NCI-H187 (cell line): ENCODE data around the gene KCNT1.

ENCODE experiments used
- DNase-seq, 2 experiments: peaks; one replicate each; lab custom pipeline; 2025; lab: John Stamatoyannopoulos, UW

Gene KCNT1

GRCh38 chr9:135768516-135769218 lies 66.7 kb downstream of the KCNT1 start:
- DNase-seq: no peak

DNA sequence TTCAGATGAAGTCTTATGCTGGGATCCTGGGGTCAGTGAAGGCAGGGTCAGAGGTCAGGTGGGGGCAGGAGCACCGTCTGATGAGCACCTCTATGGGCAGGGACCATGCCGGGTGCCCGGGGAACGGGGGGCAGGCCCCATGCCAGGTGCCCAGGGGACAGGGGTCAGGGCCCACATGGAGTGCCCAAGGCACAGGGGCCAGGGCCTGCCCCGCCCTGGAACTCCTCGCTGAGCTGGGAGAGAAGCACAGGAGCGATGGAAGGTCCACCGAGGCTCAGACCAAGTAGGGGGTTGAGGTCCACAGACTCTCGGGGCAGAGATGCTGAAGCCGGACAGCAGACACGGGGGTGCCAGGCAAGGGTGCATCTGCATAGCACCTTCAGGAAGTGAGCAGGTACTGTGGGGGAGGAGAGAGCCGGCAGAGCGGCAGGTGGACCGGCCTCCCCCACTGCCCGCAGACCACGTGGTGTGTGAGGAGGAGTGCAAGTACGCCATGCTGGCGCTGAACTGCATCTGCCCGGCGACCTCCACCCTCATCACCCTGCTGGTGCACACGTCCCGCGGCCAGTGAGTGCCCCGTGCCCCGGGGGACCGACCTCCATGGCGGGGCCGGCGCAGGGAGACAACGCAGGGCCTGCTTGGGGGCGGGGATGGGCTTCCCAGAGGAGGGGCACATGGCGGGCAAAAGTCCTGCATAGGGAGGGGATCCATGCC lies 67.7 kb downstream of the KCNT1 start:
- DNase-seq: no peak

- no peak for DNase-seq
Observed at GRCh38 chr9:135770203-135770535, 68.2 kb downstream of the KCNT1 start.

DNA sequence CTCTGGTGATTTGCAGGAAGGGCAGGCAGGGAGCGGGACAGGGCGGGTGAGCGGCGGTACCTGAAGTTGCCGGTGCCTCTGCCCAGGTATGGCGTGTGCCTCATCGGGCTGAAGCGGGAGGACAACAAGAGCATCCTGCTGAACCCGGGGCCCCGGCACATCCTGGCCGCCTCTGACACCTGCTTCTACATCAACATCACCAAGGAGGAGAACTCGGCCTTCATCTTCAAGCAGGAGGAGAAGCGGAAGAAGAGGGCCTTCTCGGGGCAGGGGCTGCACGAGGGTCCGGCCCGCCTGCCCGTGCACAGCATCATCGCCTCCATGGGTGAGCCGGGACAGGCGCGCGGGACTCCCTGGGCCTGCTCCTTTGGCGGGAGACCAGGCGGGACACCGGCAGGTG lies 68.8 kb downstream of the KCNT1 start:
- no peak for DNase-seq

GRCh38 chr9:135771401-135772051 lies 69.5 kb downstream of the KCNT1 start:
- no peak for DNase-seq

GRCh38 chr9:135772056-135772646 lies 70.2 kb downstream of the KCNT1 start:
- DNase-seq: no peak

DNA sequence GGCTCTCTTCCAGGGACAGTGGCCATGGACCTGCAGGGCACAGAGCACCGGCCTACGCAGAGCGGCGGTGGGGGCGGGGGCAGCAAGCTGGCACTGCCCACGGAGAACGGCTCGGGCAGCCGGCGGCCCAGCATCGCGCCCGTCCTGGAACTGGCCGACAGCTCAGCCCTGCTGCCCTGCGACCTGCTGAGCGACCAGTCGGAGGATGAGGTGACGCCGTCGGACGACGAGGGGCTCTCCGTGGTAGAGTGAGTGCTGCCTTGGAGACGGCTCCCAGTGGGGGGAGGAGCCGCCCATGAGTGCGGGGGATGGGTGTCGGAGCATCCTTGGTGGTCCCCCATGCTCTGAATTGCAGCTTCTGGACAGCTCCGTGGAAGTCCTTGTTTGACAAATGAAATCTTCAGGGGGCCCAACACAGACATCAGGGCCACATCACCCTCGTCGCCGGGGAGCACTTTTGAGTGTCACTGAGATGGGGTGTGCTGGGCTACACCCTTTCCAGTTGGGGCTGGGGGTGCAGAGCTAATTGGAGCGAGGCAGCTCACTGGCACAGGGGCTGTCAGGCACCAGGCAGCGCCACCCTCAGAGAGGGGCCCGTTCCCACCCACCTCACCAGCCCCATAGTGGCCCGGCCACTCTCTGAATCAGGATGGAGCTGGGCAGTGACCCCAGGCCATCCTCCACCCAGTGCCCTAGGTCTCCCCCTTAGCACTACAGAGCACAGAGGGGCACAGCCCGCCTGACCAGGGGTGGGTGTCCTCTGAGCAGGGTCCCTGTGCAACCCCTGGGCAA lies 70.9 kb downstream of the KCNT1 start:
- no peak for DNase-seq

DNA sequence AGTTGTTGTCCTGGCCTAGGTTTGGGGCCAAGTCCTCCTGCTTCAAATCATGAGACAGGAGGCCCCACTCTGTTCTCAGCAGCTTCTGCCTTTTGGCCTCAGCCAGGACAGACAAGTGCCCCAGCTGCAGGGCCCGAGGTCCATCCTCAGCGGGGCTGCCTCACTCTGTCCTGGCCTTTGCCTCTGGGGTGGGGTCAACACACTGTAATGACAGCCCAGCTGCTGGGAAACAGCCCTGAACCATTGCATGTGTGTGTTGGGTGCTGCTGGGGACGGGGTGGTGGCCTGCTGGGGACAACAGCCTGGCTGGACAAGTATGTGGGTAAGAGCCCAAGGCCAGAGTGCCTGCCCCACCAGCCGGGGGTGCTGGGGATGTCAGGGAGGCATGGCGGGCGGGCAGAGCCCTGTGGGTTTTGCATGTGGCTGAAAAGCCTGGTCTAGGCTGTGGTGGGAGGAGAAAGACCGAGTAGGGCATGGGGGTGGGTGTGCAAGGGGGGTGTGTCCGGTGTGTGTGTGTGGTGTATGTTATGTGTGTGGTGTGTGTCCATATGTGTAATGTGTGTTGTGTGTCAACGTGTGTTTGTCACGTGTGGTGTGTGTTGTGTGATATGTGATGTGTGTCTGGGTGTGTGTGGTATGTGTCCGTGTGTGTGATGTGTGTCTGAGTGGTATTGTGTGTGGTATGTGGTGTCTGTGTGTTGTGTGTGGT lies 71.7 kb downstream of the KCNT1 start:
- DNase-seq: no peak

- DNase-seq: no peak
Observed at GRCh38 chr9:135774239-135774747, 72.3 kb downstream of the KCNT1 start.

DNA sequence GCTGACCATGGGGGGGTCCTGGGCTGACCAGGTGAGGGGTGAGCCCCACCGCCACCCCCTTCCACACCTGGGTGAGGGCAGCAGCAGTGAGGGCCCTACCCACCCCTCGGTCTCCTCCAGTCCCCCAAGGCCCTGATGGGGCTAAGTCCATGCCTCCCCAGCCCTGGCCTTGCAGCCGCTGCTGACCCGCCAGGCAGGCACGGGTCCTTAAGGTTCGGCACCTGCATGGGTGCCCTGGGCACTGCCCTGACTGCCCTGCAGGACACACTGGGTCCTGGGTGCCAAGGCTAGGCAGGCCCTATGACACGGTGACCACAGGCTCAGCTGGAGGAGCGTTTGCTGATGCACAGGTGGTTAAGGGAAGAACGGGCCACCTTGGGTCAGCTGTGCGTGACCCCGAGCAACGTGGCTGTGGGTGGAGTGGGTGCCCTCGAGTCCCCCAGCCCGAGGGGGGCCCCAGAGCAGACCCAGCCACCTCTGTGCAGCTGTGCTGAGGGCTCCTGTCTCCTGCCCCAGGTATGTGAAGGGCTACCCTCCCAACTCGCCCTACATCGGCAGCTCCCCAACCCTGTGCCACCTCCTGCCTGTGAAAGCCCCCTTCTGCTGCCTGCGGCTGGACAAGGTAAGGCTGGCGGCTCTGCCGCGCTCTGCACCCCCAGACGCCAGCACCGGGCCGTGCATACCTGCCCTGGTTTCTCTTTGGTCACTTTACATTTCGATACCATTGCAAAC lies 73.0 kb downstream of the KCNT1 start:
- no peak for DNase-seq

GRCh38 chr9:135775911-135776310 lies 73.9 kb downstream of the KCNT1 start:
- DNase-seq: no peak

- DNase-seq: no peak
Observed at GRCh38 chr9:135776893-135777622, 75.1 kb downstream of the KCNT1 start.

DNA sequence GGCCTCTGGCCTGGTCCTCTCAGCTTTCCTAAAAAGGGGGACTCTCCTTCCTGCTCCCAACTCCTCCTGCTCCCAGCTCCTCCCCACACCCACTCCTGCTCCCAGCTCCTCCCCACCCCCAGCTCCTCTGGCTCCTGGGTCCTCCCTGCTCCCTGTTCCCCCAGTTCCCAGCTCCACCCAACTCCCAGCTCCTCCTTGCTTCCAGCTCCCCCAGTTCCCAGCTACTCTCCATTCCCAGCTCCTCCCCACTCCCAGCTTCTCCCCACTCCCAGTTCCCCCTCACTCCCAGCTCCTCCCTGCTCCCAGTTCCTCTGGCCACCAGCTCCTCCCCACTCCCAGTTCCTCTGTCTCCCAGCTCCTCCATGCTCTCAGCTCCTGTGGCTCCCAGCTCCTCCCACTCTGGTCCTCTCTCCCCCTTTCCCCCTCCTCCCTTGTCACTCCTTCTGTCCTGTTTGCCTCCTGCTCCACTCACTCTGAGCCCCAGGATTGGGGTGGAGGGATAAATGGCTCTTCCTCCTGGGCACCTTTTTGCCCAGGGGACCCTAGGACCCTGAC lies 75.7 kb downstream of the KCNT1 start:
- DNase-seq: no peak

DNA sequence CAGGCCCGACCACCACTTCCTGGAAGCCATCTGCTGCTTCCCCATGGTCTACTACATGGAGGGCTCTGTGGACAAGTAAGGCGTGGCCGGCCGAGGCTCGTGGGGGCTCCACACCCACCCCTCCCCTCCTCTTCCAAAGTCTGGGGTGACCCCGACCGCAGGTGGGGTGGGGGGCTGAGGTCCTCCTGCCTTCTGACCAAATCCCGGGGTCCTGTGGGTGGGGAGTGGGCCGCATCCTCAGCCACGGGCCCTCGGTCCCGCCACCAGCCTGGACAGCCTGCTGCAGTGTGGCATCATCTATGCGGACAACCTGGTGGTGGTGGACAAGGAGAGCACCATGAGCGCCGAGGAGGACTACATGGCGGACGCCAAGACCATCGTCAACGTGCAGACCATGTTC lies 76.4 kb downstream of the KCNT1 start:
- DNase-seq: no peak

DNA sequence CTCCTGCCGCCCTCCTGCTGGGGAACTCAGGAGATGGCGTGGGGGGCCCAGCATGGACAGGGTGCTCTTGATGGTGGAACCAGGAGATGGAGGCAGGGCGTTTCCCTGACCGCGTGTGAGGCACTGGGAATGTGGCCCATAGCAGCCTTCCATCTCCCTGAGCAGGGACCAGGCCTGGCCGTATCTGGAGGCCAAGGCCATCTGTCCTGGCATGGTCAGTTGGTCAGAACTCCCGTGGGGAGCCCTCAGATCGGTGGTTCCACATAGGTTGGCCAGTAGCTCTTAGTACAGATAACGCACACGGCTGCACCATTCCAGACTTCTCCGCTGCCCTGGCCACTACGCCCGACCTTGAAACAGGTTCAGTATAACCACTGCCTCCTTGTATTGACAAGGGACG lies 77.6 kb downstream of the KCNT1 start:
- no peak for DNase-seq

- no peak for DNase-seq
Observed at GRCh38 chr9:135780086-135780485, 78.1 kb downstream of the KCNT1 start.

DNA sequence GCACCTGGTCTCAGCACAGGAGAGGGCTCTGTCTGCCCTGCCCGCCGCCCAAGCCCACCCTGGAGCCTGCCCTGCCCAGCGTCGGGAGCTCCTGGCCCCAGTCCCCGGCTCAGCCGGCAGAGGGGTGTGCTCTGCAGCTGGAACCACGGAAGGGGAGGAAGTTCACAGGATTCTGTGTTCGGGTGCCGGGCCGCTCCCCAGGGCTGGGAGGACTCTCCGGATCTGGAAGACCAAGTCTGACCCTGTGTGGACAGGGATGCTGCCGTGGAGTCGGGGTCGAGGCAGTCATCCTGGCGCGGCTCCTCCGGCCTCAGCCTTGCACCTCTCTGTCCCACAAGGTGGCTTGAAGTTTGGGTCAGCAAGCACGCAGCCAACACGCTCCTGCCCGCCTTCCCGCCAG lies 78.6 kb downstream of the KCNT1 start:
- DNase-seq: no peak

GRCh38 chr9:135782946-135783345 lies 81.0 kb downstream of the KCNT1 start:
- DNase-seq: no peak

GRCh38 chr9:135783540-135784245 lies 81.7 kb downstream of the KCNT1 start:
- DNase-seq: no peak
